K562 (cell line): Measurements from ENCODE around the gene LAMA2. TPM values are rescaled to one million over a fixed set of nuclear protein-coding genes. Genes with fewer than 3 reads are reported as not detected.

Experiments
- ATAC-seq: fragments of 200-7000 bp; cut with Tn5 transposase; 3 replicates; pipeline ENCODE4 v1.9.1; 2020; ENCODE audit warnings: moderate library complexity
- BruUV-seq: library from RNA; stranded (reverse); fragments of 400-500 nt; replicated peaks from 2 replicates; lab custom pipeline; 2021; lab: Mats Ljungman, UMichigan
- CTCF ChIA-PET: fragments of 300-600 bp; formaldehyde crosslinking; extraction: SDS; loops from one replicate; lab custom pipeline; 2021; ENCODE audit warnings: low intra/inter-chr PET ratio; lab: Yijun Ruan, JAX
- POLR2A ChIA-PET: fragments of 300-600, 350-650 bp; sonication (Branson Sonifier 250); formaldehyde crosslinking; extraction: SDS; loops from one replicate; lab custom pipeline; 2021; ENCODE audit warnings: antibody characterized with exemption, inconsistent platforms; lab: Yijun Ruan, JAX
- DNase-seq, 4 experiments: peaks; one replicate each; pipeline versions ENCODE4 v3.0.0 to v3.0.0-alpha.2; 2011 to 2018; ENCODE audit warnings: low spot score in 3 of 4, mixed read lengths in 3 of 4; ENCODE audit errors: extremely low read depth in 1 of 4
- FAIRE-seq: peaks from 2 replicates; lab custom pipeline; 2011; peaks lifted over from hg19 to GRCh38; lab: Jason Lieb, UNC
- H2AFZ ChIP-seq: 2 replicates; pipeline ENCODE4 v1.6.0; 2011; ENCODE audit warnings: low read depth, low read length, control low read depth, inconsistent platforms
- H3K27ac ChIP-seq: fragments of 200-600 bp; 3 replicates; pipeline ENCODE4 v1.8.0; 2011; ENCODE audit warnings: low read depth, mild to moderate bottlenecking, control low read depth, inconsistent platforms, low read length, moderate library complexity, mixed read lengths; ENCODE audit errors: extremely low read depth
- H3K27me3 ChIP-seq, 2 experiments: fragments of 300-600 bp in 1 of 2; 2 replicates in 1 of 2; 3 replicates in 1 of 2; pipeline versions ENCODE4 v1.6.0 to v1.8.0; 2011; ENCODE audit warnings: inconsistent platforms in 2 of 2, low read length in 2 of 2, mild to moderate bottlenecking in 1 of 2, mixed read lengths in 1 of 2, moderate library complexity in 1 of 2; ENCODE audit not compliant: control insufficient read depth in 2 of 2, insufficient read depth in 2 of 2
- H3K36me3 ChIP-seq: fragments of 300-600 bp; 3 replicates; pipeline ENCODE4 v1.8.0; 2011; ENCODE audit warnings: mild to moderate bottlenecking, low read length, inconsistent platforms; ENCODE audit not compliant: control insufficient read depth, insufficient read depth
- H3K4me1 ChIP-seq, 2 experiments: fragments of 200-600 bp in 1 of 2; replicated peaks in 1 of 2; 2 replicates in 1 of 2; 3 replicates in 1 of 2; pipeline versions ENCODE4 v1.5.1 to v1.8.0; 2011; ENCODE audit warnings: inconsistent platforms in 2 of 2, low read length in 2 of 2, mild to moderate bottlenecking in 1 of 2, mixed read lengths in 1 of 2, moderate library complexity in 1 of 2; ENCODE audit not compliant: control insufficient read depth in 2 of 2, insufficient read depth in 2 of 2
- H3K4me2 ChIP-seq: 2 replicates; pipeline ENCODE4 v1.6.1; 2011; ENCODE audit warnings: low read length, control low read depth, inconsistent platforms, mixed read lengths; ENCODE audit not compliant: insufficient read depth
- H3K4me3 ChIP-seq: fragments of 200-600 bp; sonication (generic), shearing (Covaris generic); 2 replicates; pipeline ENCODE4 v1.5.1; 2016; ENCODE audit warnings: control low read depth, inconsistent platforms
- H3K79me2 ChIP-seq: fragments of 200-600 bp; 3 replicates; pipeline ENCODE4 v1.8.0; 2011; ENCODE audit warnings: low read length, inconsistent platforms; ENCODE audit not compliant: control insufficient read depth, insufficient read depth
- H3K9ac ChIP-seq, 2 experiments: 2 replicates each; pipeline versions ENCODE4 v1.6.0 to v1.6.1; 2011; ENCODE audit warnings: low read depth in 2 of 2, low read length in 2 of 2, control low read depth in 1 of 2, inconsistent platforms in 1 of 2, mild to moderate bottlenecking in 1 of 2, mixed read lengths in 1 of 2; ENCODE audit not compliant: insufficient read depth in 1 of 2
- H3K9me1 ChIP-seq: one replicate; pipeline ENCODE4 v1.6.0; 2011; ENCODE audit warnings: inconsistent platforms, mild to moderate bottlenecking, low read length, moderate library complexity; ENCODE audit not compliant: control insufficient read depth, insufficient read depth
- H3K9me3 ChIP-seq: replicated peaks from 2 replicates; pipeline ENCODE4 v1.5.1; 2011; ENCODE audit warnings: low read depth, low read length, inconsistent platforms; ENCODE audit not compliant: control insufficient read depth, insufficient read depth
- H4K20me1 ChIP-seq: replicated peaks from 2 replicates; pipeline ENCODE4 v1.6.1; 2011; ENCODE audit warnings: low read length, inconsistent platforms, mixed read lengths; ENCODE audit not compliant: control insufficient read depth, insufficient read depth
- BMI1 ChIP-seq: fragments of 150-350 bp; IDR thresholded peaks from 2 replicates; pipeline ENCODE4 v1.6.1; 2014; ENCODE audit warnings: low read length
- CBFB ChIP-seq: sonication (generic); formaldehyde crosslinking; IDR thresholded peaks from 2 replicates; pipeline ENCODE4 v1.4.0; 2020; ENCODE audit warnings: mild to moderate bottlenecking, missing genetic modification reagents
- E2F5 ChIP-seq: sonication (generic); formaldehyde crosslinking; IDR thresholded peaks from 2 replicates; pipeline ENCODE4 v1.8.0; 2022; ENCODE audit warnings: mild to moderate bottlenecking, missing genetic modification reagents
- FOXK1 ChIP-seq: sonication (generic); formaldehyde crosslinking; IDR thresholded peaks from 2 replicates; pipeline ENCODE4 v1.8.0; 2022; ENCODE audit warnings: missing genetic modification reagents, mild to moderate bottlenecking, borderline replicate concordance
- GATAD2A ChIP-seq: fragments of 450-650 bp; IDR thresholded peaks from 2 replicates; pipeline ENCODE4 v1.6.1; 2017
- HNRNPH1 ChIP-seq: fragments of 200-400 bp; formaldehyde crosslinking; optimal IDR thresholded peaks from 2 replicates; pipeline ENCODE3; 2017; ENCODE audit warnings: low read depth, mild to moderate bottlenecking, low read length, moderate library complexity
- KDM2B ChIP-seq: fragments of 250-450 bp; sonication (Bioruptor Pico); IDR thresholded peaks from 2 replicates; pipeline ENCODE4 v1.8.0; 2021; ENCODE audit warnings: mild to moderate bottlenecking, moderate library complexity
- SMAD2 ChIP-seq: fragments of 150-350 bp; IDR thresholded peaks from 2 replicates; pipeline ENCODE4 v1.6.1; 2014; ENCODE audit warnings: low read depth, mild to moderate bottlenecking, low read length
- STAT6 ChIP-seq: sonication (generic); formaldehyde crosslinking; IDR thresholded peaks from 2 replicates; pipeline ENCODE4 v1.8.1; 2023; ENCODE audit warnings: mild to moderate bottlenecking, missing genetic modification reagents
- ZNF583 ChIP-seq: fragments of 250-450 bp; sonication (Bioruptor Pico); IDR thresholded peaks from 2 replicates; pipeline ENCODE4 v1.4.0; 2020
- ZNF778 ChIP-seq: fragments of 450-650 bp; formaldehyde crosslinking; IDR thresholded peaks from 2 replicates; pipeline ENCODE4 v1.4.0; 2020; ENCODE audit warnings: mild to moderate bottlenecking, moderate library complexity
- WGBS: fragments of 100-300 bp; shearing (Covaris generic); methylation state at CpG from one replicate; pipeline ENCODE4 v1.1.6; 2016; ENCODE audit warnings: low coverage, mixed read lengths; ENCODE audit not compliant: insufficient coverage; ENCODE audit errors: missing lambda C conversion rate; 5-methylcytosine and 5-hydroxymethylcytosine counted together
- in situ Hi-C: fragments of 300-500 bp; cut with MboI; formaldehyde crosslinking; loops from 4 replicates; pipeline ENCODE4 v1.15.0; 2018; ENCODE audit warnings: inconsistent platforms, mixed read lengths
- intact Hi-C: fragments of 100-400 bp; cut with micrococcal nuclease; formaldehyde crosslinking; loops from 2 replicates; pipeline ENCODE4 v1.14.2; 2022
- polyA plus RNA-seq, 8 experiments: library from polyadenylated mRNA; depleted of rRNA in 4 of 8; stranded (reverse) in 5 of 8; unstranded in 3 of 8; fragments of >200 nt; fragmentation: Nextera tagmentation in 2 of 8; fragmentation: Illumina TruSeq in 1 of 8; extraction: Ambion mirVana in 2 of 8; extraction: Trizol in 1 of 8; gene quantifications; 2 replicates each; pipeline versions ENCODE4 v1.2.1 to v1.2.3, GENCODE V29; 2011 to 2014; ENCODE audit warnings: inconsistent platforms in 1 of 8, missing spikeins in 1 of 8
- total RNA-seq, 7 experiments: library from RNA; depleted of rRNA in 6 of 7; stranded (reverse); fragments of >200 nt in 6 of 7; fragmentation: Illumina TruSeq in 2 of 7; extraction: Trizol in 2 of 7; gene quantifications; 2 replicates each; pipeline versions ENCODE4 v1.2.1 to v1.2.3, GENCODE V29; 2011 to 2021; ENCODE audit warnings: low replicate concordance in 1 of 7

The LAMA2 gene
- total and polyA plus RNA-seq, 9 of the 15 experiments (the other 6 are each of a cell fraction or from before 2014, with no cell fraction given), result 0.04 to 1.5 (median 0.36) TPM

GRCh38 chr6:128882560-128882959, 378 bp upstream of the LAMA2 start:
- in situ Hi-C loops, result no loop called here
- no peak overlapping the region for H3K27ac ChIP-seq
- H3K4me1 ChIP-seq, result no peaks in the 10 kb centered on the region
- DNase-seq (no peak), ATAC-seq (no peak), FAIRE-seq (no peak)
- no peak for TF ChIP-seq STAT6 (CRISPR knock-in tag)
- TF ChIP-seq CBFB (CRISPR knock-in tag), result no peak
- TF ChIP-seq KDM2B (CRISPR knock-in tag), result no peak
- TF ChIP-seq ZNF778 (CRISPR knock-in tag), result no peak
- no peak for TF ChIP-seq E2F5 (CRISPR knock-in tag)
- no peak for TF ChIP-seq ZNF583 (CRISPR knock-in tag)
- no peak for TF ChIP-seq GATAD2A
- TF ChIP-seq HNRNPH1, result no peak
- TF ChIP-seq SMAD2, result no peak
- TF ChIP-seq FOXK1 (CRISPR knock-in tag), result no peak
- TF ChIP-seq BMI1, result no peak
- intact Hi-C loops, result no loop called here
- H3K27me3 ChIP-seq, result no peaks in the 10 kb centered on the region
- no peaks in the 10 kb centered on the region for H3K79me2 ChIP-seq
- no TSS peak for BruUV-seq
- ChIA-PET POLR2A (no interaction called here), CTCF (no interaction called here)
- 3% methylated on average over 2 of the region's 2 CpGs for WGBS
- no peak overlapping the region for H3K4me2 ChIP-seq
- no peaks in the 10 kb centered on the region for H4K20me1 ChIP-seq
- H3K36me3 ChIP-seq, result no peaks in the 10 kb centered on the region
- H2AFZ ChIP-seq, result no peak overlapping the region
- no peak overlapping the region for H3K9ac ChIP-seq
- no peak overlapping the region for H3K4me3 ChIP-seq
- no peaks in the 10 kb centered on the region for H3K9me3 ChIP-seq
- H3K9me1 ChIP-seq, result no peaks in the 10 kb centered on the region
